PC-9 (cell line): ENCODE results near the gene ZSWIM5.

Source experiments
- EZH2 ChIP-seq: fragments of 200-600 bp; sonication (generic); IDR thresholded peaks from 2 replicates; pipeline ENCODE4 v1.8.0; 2017; ENCODE audit warnings: antibody characterized with exemption, low read depth
- TF ChIP-seq, protein P1 (sequence below): fragments of 200-600 bp; sonication (generic); conservative IDR thresholded peaks from 2 replicates; pipeline ENCODE4 v1.6.1; 2017; ENCODE audit warnings: mixed run types, antibody characterized with exemption, mild to moderate bottlenecking, moderate library complexity

DNA sequence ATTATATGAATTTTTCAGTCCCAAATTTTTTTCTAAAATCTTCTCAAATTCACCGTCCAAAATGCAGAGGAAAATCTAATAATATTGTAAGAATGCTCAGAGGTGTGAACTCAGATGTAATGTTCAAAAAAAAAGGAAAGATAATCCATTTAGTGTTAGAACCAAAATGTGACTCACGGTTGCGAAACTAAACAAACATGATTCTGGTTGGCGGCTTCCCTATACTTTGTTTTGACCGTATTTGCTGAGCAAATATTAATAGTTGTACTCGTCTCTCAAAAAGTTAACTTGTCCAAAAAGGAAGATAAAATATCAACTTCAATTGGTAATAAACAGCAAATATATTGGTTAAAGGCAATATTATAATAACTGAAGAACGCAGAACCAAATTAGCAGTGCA lies 34.4 kb downstream of the ZSWIM5 start:
- TF ChIP-seq, protein P1, sequence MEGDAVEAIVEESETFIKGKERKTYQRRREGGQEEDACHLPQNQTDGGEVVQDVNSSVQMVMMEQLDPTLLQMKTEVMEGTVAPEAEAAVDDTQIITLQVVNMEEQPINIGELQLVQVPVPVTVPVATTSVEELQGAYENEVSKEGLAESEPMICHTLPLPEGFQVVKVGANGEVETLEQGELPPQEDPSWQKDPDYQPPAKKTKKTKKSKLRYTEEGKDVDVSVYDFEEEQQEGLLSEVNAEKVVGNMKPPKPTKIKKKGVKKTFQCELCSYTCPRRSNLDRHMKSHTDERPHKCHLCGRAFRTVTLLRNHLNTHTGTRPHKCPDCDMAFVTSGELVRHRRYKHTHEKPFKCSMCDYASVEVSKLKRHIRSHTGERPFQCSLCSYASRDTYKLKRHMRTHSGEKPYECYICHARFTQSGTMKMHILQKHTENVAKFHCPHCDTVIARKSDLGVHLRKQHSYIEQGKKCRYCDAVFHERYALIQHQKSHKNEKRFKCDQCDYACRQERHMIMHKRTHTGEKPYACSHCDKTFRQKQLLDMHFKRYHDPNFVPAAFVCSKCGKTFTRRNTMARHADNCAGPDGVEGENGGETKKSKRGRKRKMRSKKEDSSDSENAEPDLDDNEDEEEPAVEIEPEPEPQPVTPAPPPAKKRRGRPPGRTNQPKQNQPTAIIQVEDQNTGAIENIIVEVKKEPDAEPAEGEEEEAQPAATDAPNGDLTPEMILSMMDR = no peak
- TF ChIP-seq EZH2 = no peak
